ENCODE data around the gene PTPRU.
"Not testable (repeated sequence)": the region's sequence is repeated elsewhere in the genome, so short reads cannot be mapped to it uniquely, and the experiment has no call there.

DNA sequence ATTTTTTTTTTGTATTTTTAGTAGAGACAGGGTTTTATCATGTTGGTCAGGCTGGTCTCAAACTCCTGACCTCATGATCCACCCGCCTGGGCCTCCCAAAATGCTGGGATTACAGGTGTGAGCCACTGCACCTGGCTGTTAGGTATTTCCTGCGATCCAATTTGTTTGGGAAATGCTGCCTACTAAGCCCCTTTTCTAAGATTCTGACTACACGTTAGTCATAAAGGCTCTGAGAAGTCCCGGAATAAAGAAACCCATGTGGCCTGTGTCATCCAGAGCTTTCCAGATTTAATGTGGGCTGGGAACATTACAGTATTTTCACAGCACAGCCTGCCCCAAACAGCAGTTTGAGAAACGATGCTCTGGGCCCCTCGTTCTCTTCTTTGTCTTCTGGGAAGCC, 14.1 kb upstream of the PTPRU start:
- not testable (repeated sequence) for TF ChIP-seq EZH2 (IDR thresholded peaks at IDR 0.05); POLR2AphosphoS5 (IDR thresholded peaks at IDR 0.05; ENCODE audit: borderline replicate concordance, low read depth, low read length)

Measured in SK-N-MC (cell line).